Midbrain (tissue), 1 donor: ENCODE data around the gene SEPTIN10.

ENCODE experiments used
- DNase-seq: peaks from one replicate; lab custom pipeline; 2025; lab: John Stamatoyannopoulos, UW

SEPTIN10 gene

GRCh38 chr2:109497911-109498870 is 115.6 kb downstream of the SEPTIN10 start:
- no peak for DNase-seq

DNA sequence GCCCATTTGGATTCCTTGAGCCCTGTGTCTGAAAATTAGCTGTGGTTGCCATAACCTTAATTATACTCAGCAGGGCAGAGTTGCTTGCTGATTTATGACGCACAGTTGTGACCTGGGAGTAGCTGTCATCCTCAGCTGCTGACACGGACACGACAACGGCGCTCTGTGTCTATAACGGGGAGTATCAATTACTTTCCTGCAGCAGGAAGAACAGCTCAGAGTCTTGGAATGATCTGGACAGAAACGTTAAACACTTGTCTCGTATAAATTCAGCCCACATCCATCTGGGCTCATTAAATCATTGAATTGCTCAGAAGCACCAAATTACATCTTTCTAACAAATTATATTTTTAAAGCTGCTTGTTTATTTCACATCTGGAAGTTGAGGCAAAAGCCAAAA is 116.3 kb downstream of the SEPTIN10 start:
- DNase-seq: no peak

DNA sequence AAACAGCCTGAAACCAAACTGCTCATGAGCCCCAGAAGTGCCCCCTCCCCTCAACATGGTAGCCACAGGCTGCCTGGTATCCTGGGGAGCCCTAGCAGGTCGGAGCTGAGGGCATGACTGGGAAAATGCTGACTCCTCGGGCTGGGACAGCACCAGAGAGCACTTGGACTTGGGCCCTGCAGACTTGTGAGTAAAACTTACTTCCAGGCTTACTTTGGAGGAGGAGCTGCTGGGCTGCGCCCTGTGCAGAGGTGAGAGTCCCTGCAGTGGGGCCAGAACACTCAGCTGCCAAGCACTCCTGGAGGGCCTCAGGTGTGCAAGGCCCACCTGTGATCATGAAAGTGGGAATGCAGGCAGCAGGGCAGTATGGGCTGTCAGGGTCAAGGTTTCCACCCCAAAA is 119.4 kb downstream of the SEPTIN10 start:
- no peak for DNase-seq

DNA sequence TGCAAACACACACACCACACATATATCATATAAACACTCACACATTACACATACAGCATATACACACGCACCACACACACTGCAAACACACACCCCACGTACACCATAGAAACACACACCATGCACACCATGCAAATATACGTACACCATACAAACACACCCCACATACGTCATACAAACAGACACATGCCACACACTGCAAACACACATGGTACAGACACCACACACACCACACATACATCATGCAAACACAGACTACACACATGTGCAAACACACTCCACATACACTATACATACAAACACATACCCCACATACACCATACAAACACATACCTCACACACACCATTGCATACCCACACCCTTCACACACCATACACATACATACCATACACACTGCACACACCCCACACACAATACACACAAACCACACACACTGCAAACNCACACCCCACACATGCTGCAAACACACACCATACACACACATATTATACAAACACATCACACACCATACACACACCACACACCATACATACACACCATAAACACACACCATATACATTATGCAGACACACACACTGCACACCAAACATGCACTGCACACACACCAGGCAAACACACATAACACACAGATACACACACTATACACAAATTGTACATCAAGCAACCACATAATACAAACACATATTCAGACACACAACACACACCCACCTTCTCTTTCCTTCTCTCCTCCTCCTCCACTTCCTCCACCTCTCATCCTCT is 120.4 kb downstream of the SEPTIN10 start:
- no peak for DNase-seq
